Measurements from ENCODE around the gene ZFX.
A peak's percentile ranks its signal among the peaks of the same experiment; 100 is the strongest.
"Not testable (repeated sequence)": the region's sequence is repeated elsewhere in the genome, so short reads cannot be mapped to it uniquely, and the experiment has no call there.

Gene ZFX

DNA sequence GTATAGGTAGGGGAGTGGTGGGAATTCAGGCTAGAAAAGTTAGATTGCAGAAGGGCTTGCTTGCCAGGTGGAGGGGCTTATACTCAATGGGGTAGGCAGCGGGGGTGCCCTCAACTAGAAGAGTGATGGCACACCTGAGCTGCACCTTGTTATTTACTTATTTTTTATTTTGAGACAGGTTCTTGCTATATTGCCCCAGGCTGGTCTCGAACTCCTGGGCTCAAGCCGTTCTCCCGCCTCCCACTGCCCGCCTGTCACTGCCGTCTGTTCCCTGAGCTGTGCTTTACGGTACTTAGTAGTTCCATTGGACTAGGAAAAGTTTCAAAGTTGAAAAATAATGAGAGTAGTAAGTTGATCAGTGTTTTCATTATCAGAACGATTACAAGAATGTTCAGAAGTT lies 2.0 kb downstream of the ZFX start:
- H3K4me3 ChIP-seq (ENCODE audit: low read depth, low read length): peak overlapping the region; percentile 79
- TF ChIP-seq CTCF (conservative IDR thresholded peaks at IDR 0.05; ENCODE audit: low read depth, low read length): no peak
- no peak for DNase-seq (ENCODE audit: low read depth)

GRCh38 chrX:24153178-24153795 lies 3.8 kb downstream of the ZFX start:
- peak overlapping the region; percentile 12 for H3K4me3 ChIP-seq (ENCODE audit: low read depth, low read length)
- TF ChIP-seq CTCF (conservative IDR thresholded peaks at IDR 0.05; ENCODE audit: low read depth, low read length): no peak
- peak; percentile 39 for DNase-seq (ENCODE audit: low read depth)

DNA sequence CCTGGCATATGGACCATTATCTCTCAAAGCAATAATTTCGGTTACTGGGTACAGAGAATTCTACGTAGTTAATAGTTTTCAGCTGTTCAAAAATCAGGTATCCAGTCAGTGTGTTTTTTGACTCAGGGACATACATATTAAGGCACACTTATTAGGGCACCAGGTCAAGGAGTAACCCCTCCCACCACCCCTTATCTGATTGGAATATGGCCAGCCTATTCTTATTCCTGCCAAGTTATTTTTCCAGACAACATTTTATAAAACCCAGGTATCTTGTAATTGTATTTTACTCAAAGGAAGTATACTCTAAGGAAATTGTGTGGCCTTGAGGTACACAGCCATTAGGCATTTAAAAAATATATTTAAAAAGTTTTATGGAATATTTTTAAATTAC lies 4.3 kb downstream of the ZFX start:
- H3K4me3 ChIP-seq (ENCODE audit: low read depth, low read length): no peak overlapping the region
- TF ChIP-seq CTCF (conservative IDR thresholded peaks at IDR 0.05; ENCODE audit: low read depth, low read length): no peak
- DNase-seq (ENCODE audit: low read depth): no peak

DNA sequence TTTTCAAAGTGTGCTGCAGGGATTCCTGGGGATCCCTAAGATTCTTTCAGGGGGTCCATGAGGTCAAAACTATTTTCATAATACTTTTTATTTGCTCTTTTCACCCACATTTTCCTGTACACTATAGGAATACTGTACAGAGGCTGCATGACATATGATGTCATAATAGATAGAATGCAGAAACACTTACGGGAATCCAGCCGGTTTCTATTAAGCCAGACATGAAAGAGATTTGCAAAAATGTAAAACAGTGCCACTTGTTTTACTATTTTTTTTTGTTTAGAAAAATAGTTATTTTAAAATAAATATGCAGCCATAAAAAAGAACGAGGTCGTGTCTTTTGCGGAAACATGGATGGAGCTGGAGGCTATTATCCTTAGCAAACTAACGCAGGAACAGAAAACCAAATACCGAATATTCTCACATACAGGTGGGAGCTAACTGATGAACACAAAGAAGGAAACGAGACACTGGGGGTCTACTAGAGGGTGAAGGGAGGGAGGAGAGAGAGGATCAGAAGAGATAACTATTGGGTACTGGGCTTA lies 5.0 kb downstream of the ZFX start:
- no peak overlapping the region for H3K4me3 ChIP-seq (ENCODE audit: low read depth, low read length)
- TF ChIP-seq CTCF (conservative IDR thresholded peaks at IDR 0.05; ENCODE audit: low read depth, low read length): no peak
- peak; percentile 26 for DNase-seq (ENCODE audit: low read depth)

DNA sequence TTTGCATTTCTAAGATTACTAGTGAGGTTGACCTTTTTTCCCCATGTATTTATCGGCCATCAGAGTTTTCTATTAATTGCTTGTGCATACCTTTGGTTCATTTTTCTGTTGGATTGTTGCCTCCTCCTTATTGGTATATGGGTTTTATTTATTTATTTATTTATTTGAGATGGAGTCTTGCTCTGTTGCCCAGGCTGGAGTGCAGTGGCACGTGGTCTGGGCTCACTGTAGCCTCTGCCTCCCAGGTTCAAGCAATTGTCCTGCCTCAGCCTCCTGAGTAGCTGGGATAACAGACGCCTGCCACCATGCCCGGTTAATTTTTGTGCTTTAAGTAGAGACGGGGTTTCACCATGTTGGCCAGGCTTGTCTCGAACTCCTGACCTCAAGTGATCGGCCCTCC lies 6.2 kb downstream of the ZFX start:
- DNase-seq (ENCODE audit: low read depth); H3K4me3 ChIP-seq (ENCODE audit: low read depth, low read length): not testable (repeated sequence)

- no peak for DNase-seq (ENCODE audit: low read depth)
- no peak for TF ChIP-seq CTCF (conservative IDR thresholded peaks at IDR 0.05; ENCODE audit: low read depth, low read length)
- H3K4me3 ChIP-seq (ENCODE audit: low read depth, low read length): no peak overlapping the region
Measured at GRCh38 chrX:24156177-24156576, 6.6 kb downstream of the ZFX start.

DNA sequence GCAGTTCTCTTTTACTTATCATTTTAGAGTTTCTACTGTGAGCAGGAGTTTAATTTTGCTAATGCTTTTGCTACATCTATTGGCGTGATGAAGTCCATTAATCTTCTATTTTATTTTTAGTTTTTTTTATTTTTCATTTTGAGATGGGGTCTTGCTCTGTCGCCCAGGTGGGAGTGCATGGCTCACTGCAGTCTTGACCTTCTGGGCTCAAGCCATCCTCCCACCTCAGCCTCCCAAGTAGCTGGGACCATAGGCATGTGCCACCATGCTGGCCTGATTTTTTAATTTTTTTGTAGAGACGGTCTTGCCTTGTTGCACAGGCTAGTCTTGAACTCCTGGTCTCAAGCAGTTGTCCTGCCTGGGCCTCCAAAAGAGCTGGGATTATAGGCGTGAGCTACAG lies 9.4 kb downstream of the ZFX start:
- no peak for TF ChIP-seq CTCF (conservative IDR thresholded peaks at IDR 0.05; ENCODE audit: low read depth, low read length)
- H3K4me3 ChIP-seq (ENCODE audit: low read depth, low read length): no peak overlapping the region
- no peak for DNase-seq (ENCODE audit: low read depth)
